ENCODE results near the gene IKZF1.
"Not testable (repeated sequence)": the region's sequence is repeated elsewhere in the genome, so short reads cannot be mapped to it uniquely, and the experiment has no call there.

The IKZF1 gene

GRCh38 chr7:50334341-50334994 lies 30.0 kb downstream of the IKZF1 start:
- DNase-seq (ENCODE audit: low spot score), result no peak

GRCh38 chr7:50335230-50335794 lies 30.8 kb downstream of the IKZF1 start:
- no peak for DNase-seq (ENCODE audit: low spot score)

- DNase-seq (ENCODE audit: low spot score), result no peak
Observed at GRCh38 chr7:50335795-50336754, 31.6 kb downstream of the IKZF1 start.

- no peak for DNase-seq (ENCODE audit: low spot score)
Observed at GRCh38 chr7:50336894-50337703, 32.6 kb downstream of the IKZF1 start.

- DNase-seq (ENCODE audit: low spot score), result not testable (repeated sequence)
Observed at GRCh38 chr7:50339472-50339871, 35.0 kb downstream of the IKZF1 start.

- DNase-seq (ENCODE audit: low spot score), result no peak
Observed at GRCh38 chr7:50339990-50340500, 35.5 kb downstream of the IKZF1 start.

- DNase-seq (ENCODE audit: low spot score), result no peak
Observed at GRCh38 chr7:50341724-50342123, 37.2 kb downstream of the IKZF1 start.

GRCh38 chr7:50342616-50343114 lies 38.1 kb downstream of the IKZF1 start:
- DNase-seq (ENCODE audit: low spot score), result no peak

- no peak for DNase-seq (ENCODE audit: low spot score)
Observed at GRCh38 chr7:50346545-50347497, 42.3 kb downstream of the IKZF1 start.

- no peak for DNase-seq (ENCODE audit: low spot score)
Observed at GRCh38 chr7:50347693-50348092, 43.2 kb downstream of the IKZF1 start.

- no peak for DNase-seq (ENCODE audit: low spot score)
Observed at GRCh38 chr7:50348469-50349162, 44.1 kb downstream of the IKZF1 start.

- no peak for DNase-seq (ENCODE audit: low spot score)
Observed at GRCh38 chr7:50349399-50349798, 44.9 kb downstream of the IKZF1 start.

- DNase-seq (ENCODE audit: low spot score), result no peak
Observed at GRCh38 chr7:50349963-50350944, 45.7 kb downstream of the IKZF1 start.

- no peak for DNase-seq (ENCODE audit: low spot score)
Observed at GRCh38 chr7:50351267-50351666, 46.8 kb downstream of the IKZF1 start.

GRCh38 chr7:50352282-50352681 lies 47.8 kb downstream of the IKZF1 start:
- DNase-seq (ENCODE audit: low spot score), result no peak

- no peak for DNase-seq (ENCODE audit: low spot score)
Observed at GRCh38 chr7:50352751-50353150, 48.2 kb downstream of the IKZF1 start.

- DNase-seq (ENCODE audit: low spot score), result no peak
Observed at GRCh38 chr7:50353201-50353600, 48.7 kb downstream of the IKZF1 start.

- DNase-seq (ENCODE audit: low spot score), result no peak
Observed at GRCh38 chr7:50353894-50354595, 49.5 kb downstream of the IKZF1 start.
